Adrenal gland (tissue), 12 donors: ENCODE measurements around the gene MLNR. TPM values are rescaled to one million over a fixed set of nuclear protein-coding genes. Genes with fewer than 3 reads are reported as not detected.

Source experiments
- DNase-seq, 7 donors: peaks; one replicate each; pipeline ENCODE4 v3.0.0-alpha.2; 2019 to 2020
- H3K27ac ChIP-seq, 5 donors: fragments of 200-600 bp; sonication (generic) in 4 of 5; 1 replicate in 3 of 5; 2 replicates in 2 of 5; pipeline versions ENCODE4 v1.5.1 to v1.8.0; 2016 to 2020; ENCODE audit warnings: mild to moderate bottlenecking in 1 of 5
- H3K27me3 ChIP-seq: fragments of 200-600 bp; 2 replicates; pipeline ENCODE4 v1.8.0; 2021
- H3K36me3 ChIP-seq, 2 donors: fragments of 200-600 bp; replicated peaks in 1 of 2; 1 replicate in 1 of 2; 2 replicates in 1 of 2; pipeline versions ENCODE4 v1.5.1 to v1.8.0; 2018 to 2022
- H3K4me1 ChIP-seq, 2 donors: fragments of 200-600 bp; replicated peaks in 1 of 2; 1 replicate in 1 of 2; 2 replicates in 1 of 2; pipeline versions ENCODE4 v1.5.1 to v1.8.0; 2018 to 2021
- H3K4me3 ChIP-seq, 4 donors: fragments of 200-600 bp; sonication (generic) in 3 of 4; one replicate each; pipeline ENCODE4 v1.5.1; 2016 to 2018
- H3K9me3 ChIP-seq, 3 donors: fragments of 200-600 bp; sonication (generic) in 1 of 3; replicated peaks in 1 of 3; 1 replicate in 2 of 3; 2 replicates in 1 of 3; pipeline versions ENCODE4 v1.5.1 to v1.8.0; 2016 to 2021
- POLR2A ChIP-seq, 2 donors: fragments of 450-650 bp; IDR thresholded peaks; one replicate each; pipeline ENCODE4 v1.6.1; 2017; ENCODE audit warnings: antibody characterized with exemption in 2 of 2, mild to moderate bottlenecking in 2 of 2, moderate library complexity in 1 of 2
- WGBS, 4 donors: extraction: QIAGEN DNeasy Blood & Tissue Kit in 2 of 4; methylation state at CpG; one replicate each; pipeline versions ENCODE4 v1.1.5 to v1.1.7; 2013 to 2017; 5-methylcytosine and 5-hydroxymethylcytosine counted together
- intact Hi-C, 2 donors: fragments of 100-400 bp; cut with DNase I; formaldehyde crosslinking; loops; one replicate each; pipeline versions ENCODE4 v1.14.1 to v1.15.0; 2022 to 2023
- polyA plus RNA-seq, 3 donors: library from polyadenylated mRNA; stranded (reverse); fragments of 200-250 nt in 2 of 3; fragments of 350-450 nt in 1 of 3; fragmentation: Illumina TruSeq in 1 of 3; extraction: RNeasy Lipid Tissue Mini Kit (QIAGEN cat#74804) in 1 of 3; gene quantifications; one replicate each; pipeline ENCODE4 v1.2.3, GENCODE V29; 2013 to 2014
- small RNA-seq, 2 donors: library from RNA; depleted of rRNA; stranded (forward); fragments of <200 nt; gene quantifications; one replicate each; pipeline ENCODE3, GENCODE V24; 2016
- total RNA-seq, 9 donors: library from RNA; depleted of rRNA in 4 of 9; stranded (reverse); fragments of >200 nt in 4 of 9; fragments of 120-200 nt in 1 of 9; fragmentation: NEBNext Ultra II Directional in 1 of 9; extraction: Animal tissue kit (Norgen Biotek cat#: 25700) in 1 of 9; gene quantifications; one replicate each; pipeline versions ENCODE4 v1.1.0 to v1.2.4, GENCODE V29; 2013 to 2023
- TF ChIP-seq, protein P1 (sequence below), 6 experiments: fragments of 450-650 bp in 4 of 6; fragments of 200-600 bp in 2 of 6; sonication (generic) in 1 of 6; IDR thresholded peaks; 1 replicate in 5 of 6; 2 replicates in 1 of 6; pipeline versions ENCODE4 v1.5.1 to v1.8.0; 2016 to 2021; ENCODE audit warnings: antibody characterized with exemption in 6 of 6, mild to moderate bottlenecking in 2 of 6, moderate library complexity in 1 of 6
- donor health status: healthy with polysubstance abuse.
- donor health status: Bipolar disorder and iron deficiency.
- donor health status: DM: yes; HTN: yes; CAD: no.
- donor health status: DM: no; HTN: no; CAD: no.
- donor health status: DM: no; HTN: no; CAD: no.
- donor health status: DM: yes; HTN: yes; CAD: no.

The MLNR gene
- total and polyA plus RNA-seq, 12 donors, result not detected

DNA sequence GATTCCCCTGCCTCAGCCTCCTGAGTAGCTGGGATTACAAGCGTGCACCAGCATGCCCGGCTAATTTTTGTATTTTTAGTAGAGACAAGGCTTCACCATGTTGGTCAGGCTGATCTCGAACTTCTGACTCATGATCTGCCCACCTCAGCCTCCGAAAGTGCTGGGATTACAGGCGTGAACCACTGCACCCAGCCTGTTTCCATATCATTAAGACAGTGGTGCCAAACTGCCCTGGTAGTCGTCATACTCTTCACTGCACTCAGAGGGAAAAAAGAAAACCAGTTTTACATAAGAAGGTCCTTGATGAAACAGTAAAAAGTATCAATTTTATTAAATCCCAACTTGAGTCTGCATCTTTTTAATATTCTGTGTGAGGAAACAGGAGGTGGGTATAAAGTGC, 42.5 kb downstream of the MLNR start:
- Histone ChIP-seq H3K9me3 (no peaks in the 10 kb centered on the region), H3K4me1 (peaks cover 8 to 14% of the 10 kb centered on the region in 2 donors), H3K27me3 (no peaks in the 10 kb centered on the region), H3K4me3 (no peak overlapping the region), H3K36me3 (peaks cover 0 to 27% of the 10 kb centered on the region in 2 donors), H3K27ac (no peak overlapping the region)
- intact Hi-C loops, result no loop called here
- no peak for DNase-seq
- TF ChIP-seq, protein P1, sequence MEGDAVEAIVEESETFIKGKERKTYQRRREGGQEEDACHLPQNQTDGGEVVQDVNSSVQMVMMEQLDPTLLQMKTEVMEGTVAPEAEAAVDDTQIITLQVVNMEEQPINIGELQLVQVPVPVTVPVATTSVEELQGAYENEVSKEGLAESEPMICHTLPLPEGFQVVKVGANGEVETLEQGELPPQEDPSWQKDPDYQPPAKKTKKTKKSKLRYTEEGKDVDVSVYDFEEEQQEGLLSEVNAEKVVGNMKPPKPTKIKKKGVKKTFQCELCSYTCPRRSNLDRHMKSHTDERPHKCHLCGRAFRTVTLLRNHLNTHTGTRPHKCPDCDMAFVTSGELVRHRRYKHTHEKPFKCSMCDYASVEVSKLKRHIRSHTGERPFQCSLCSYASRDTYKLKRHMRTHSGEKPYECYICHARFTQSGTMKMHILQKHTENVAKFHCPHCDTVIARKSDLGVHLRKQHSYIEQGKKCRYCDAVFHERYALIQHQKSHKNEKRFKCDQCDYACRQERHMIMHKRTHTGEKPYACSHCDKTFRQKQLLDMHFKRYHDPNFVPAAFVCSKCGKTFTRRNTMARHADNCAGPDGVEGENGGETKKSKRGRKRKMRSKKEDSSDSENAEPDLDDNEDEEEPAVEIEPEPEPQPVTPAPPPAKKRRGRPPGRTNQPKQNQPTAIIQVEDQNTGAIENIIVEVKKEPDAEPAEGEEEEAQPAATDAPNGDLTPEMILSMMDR (IDR thresholded peaks at IDR 0.05), result no peak
- TF ChIP-seq POLR2A (IDR thresholded peaks at IDR 0.05), result no peak
- WGBS, 4 donors, result 93 to 97% (median 96%) methylated on average over 6 of the region's 6 CpGs

DNA sequence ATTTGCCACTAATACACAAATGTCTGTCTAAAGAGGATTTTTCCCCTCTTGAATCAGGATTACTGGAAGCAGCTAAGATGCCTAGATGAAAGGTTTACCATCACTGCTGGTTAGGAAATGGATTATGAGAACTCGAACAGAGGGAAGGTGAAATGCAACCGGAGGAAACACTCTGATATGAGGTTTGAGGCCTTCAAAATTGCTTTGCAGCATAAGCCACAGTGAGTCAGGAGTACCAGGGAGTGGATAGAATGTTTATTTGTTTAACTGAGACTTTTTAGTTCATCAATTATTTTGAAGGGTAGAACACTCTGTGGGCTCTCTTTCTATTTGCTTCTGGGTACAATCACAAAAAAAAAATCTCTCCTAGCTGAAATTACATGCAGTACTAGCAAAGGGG, 45.7 kb downstream of the MLNR start:
- intact Hi-C loops, result no loop called here
- DNase-seq, result no peak
- Histone ChIP-seq H3K4me3 (no peak overlapping the region), H3K27me3 (no peaks in the 10 kb centered on the region), H3K4me1 (no peaks in the 10 kb centered on the region), H3K27ac (no peak overlapping the region), H3K9me3 (no peaks in the 10 kb centered on the region), H3K36me3 (peaks cover 0 to 21% of the 10 kb centered on the region in 2 donors)
- TF ChIP-seq, protein P1 (IDR thresholded peaks at IDR 0.05), result no peak
- no peak for TF ChIP-seq POLR2A (IDR thresholded peaks at IDR 0.05)
- WGBS, 4 donors, result 42 to 60% (median 55%) methylated on average over 2 of the region's 2 CpGs

GRCh38 chr13:49271264-49271663, 51.1 kb downstream of the MLNR start:
- Histone ChIP-seq H3K9me3 (no peaks in the 10 kb centered on the region), H3K4me1 (no peaks in the 10 kb centered on the region)
- intact Hi-C loops, result loop anchor here in 1 of 2 donors (10.0 kb wide), 1 partner anchor 46 kb away; the partner anchor contains the start of gene MLNR

More at GRCh38 chr13:49271264-49271663, 51.1 kb downstream of the MLNR start:
- no peak overlapping the region for H3K4me3 ChIP-seq
- WGBS, 4 donors, result 25 to 90% (median 39%) methylated on average over 1 of the region's 1 CpG
- H3K27ac ChIP-seq, result no peak overlapping the region
- TF ChIP-seq POLR2A (IDR thresholded peaks at IDR 0.05), result no peak
- TF ChIP-seq, protein P1 (IDR thresholded peaks at IDR 0.05), result no peak
- DNase-seq, result no peak
- H3K36me3 ChIP-seq, result peaks cover 0 to 10% of the 10 kb centered on the region in 2 donors
- no peaks in the 10 kb centered on the region for H3K27me3 ChIP-seq

Small RNAs within 50 kb of the gene (small RNA-seq; reads per million reads assigned to genes)
- gene COX7CP1, result 0 reads per million in 2 donors

Other genes with a start within 250 kb of the MLNR start
- 10 to 100 TPM; 42.9 to 91.2 (median 66.0) TPM for gene FNDC3A, start 244.4 kb upstream of the MLNR start, total RNA-seq
- 10 to 100 TPM; 24.4 to 82.7 (median 29.5) TPM for gene FNDC3A, start 244.4 kb upstream of the MLNR start, polyA plus RNA-seq
- 10 to 100 TPM in 7 of 9 donors, 1 to 10 TPM in 2; 4.4 to 25.4 (median 17.9) TPM for gene CDADC1, start 27.6 kb downstream of the MLNR start, total RNA-seq
- 10 to 100 TPM in 1 of 3 donors, 1 to 10 TPM in 2; 8.4 to 19.4 (median 9.2) TPM for gene CDADC1, start 27.6 kb downstream of the MLNR start, polyA plus RNA-seq
- gene CAB39L, start 223.7 kb downstream of the MLNR start, total RNA-seq, result 100 to 1,000 TPM in 1 of 9 donors, 10 to 100 TPM in 8; 19.8 to 115 (median 53.9) TPM
- 10 to 100 TPM; 17.8 to 23.0 (median 22.4) TPM for gene CAB39L, start 223.7 kb downstream of the MLNR start, polyA plus RNA-seq
- gene SETDB2, start 223.9 kb downstream of the MLNR start, total RNA-seq, result 10 to 100 TPM in 7 of 9 donors, 1 to 10 TPM in 2; 7.4 to 26.3 (median 13.6) TPM
- gene SETDB2, start 223.9 kb downstream of the MLNR start, polyA plus RNA-seq, result 10 to 100 TPM in 2 of 3 donors, 1 to 10 TPM in 1; 4.4 to 14.7 (median 10.9) TPM